ENCODE data around the gene RAE1. TPM values are rescaled to one million over a fixed set of nuclear protein-coding genes. Genes with fewer than 3 reads are reported as not detected.

The RAE1 gene
- total RNA-seq, 6 experiments from 2014 or later, result 8.6 to 22.1 (median 11.1) TPM

GRCh38 chr20:57310821-57311514 lies 40.1 kb upstream of the RAE1 start:
- Histone ChIP-seq H3K27ac (no peak overlapping the region), H3K9me3 (no peaks in the 10 kb centered on the region), H3K36me3 (no peaks in the 10 kb centered on the region), H3K27me3 (no peaks in the 10 kb centered on the region), H3K4me1 (no peaks in the 10 kb centered on the region), H3K4me3 (no peak overlapping the region)
- ATAC-seq (no peak), DNase-seq (no peak)
- 72% methylated on average over 9 of the region's 11 CpGs for WGBS (ENCODE audit: insufficient coverage, low coverage, low lambda C conversion rate, missing lambda C conversion rate)
- no peak for TF ChIP-seq POLR2A (IDR thresholded peaks at IDR 0.05)
- TF ChIP-seq, protein P1, sequence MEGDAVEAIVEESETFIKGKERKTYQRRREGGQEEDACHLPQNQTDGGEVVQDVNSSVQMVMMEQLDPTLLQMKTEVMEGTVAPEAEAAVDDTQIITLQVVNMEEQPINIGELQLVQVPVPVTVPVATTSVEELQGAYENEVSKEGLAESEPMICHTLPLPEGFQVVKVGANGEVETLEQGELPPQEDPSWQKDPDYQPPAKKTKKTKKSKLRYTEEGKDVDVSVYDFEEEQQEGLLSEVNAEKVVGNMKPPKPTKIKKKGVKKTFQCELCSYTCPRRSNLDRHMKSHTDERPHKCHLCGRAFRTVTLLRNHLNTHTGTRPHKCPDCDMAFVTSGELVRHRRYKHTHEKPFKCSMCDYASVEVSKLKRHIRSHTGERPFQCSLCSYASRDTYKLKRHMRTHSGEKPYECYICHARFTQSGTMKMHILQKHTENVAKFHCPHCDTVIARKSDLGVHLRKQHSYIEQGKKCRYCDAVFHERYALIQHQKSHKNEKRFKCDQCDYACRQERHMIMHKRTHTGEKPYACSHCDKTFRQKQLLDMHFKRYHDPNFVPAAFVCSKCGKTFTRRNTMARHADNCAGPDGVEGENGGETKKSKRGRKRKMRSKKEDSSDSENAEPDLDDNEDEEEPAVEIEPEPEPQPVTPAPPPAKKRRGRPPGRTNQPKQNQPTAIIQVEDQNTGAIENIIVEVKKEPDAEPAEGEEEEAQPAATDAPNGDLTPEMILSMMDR (IDR thresholded peaks at IDR 0.05), result no peak
- intact Hi-C loops (cut with DNase I), result no loop called here

DNA sequence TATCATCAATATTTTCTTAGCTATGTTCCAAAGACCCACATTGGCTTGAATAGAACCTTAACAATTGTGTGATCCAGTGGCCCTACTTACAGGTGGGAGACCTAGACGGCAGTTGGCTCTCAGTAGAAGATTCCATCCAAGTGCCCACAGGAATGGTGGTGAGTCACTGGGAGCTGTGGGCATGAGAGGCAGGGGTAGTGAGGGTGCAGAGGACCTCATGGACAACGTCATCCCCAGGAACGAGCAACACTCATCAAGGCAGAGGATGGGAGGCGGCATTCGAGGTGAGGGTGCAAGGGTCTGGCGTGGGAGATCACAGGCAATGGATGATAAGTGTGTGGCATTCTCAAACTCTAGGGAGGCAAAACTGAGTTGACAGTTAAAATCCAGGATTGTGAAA lies 38.9 kb upstream of the RAE1 start:
- ATAC-seq (no peak), DNase-seq (no peak)
- Histone ChIP-seq H3K27ac (no peak overlapping the region), H3K4me3 (no peak overlapping the region), H3K9me3 (no peaks in the 10 kb centered on the region), H3K27me3 (no peaks in the 10 kb centered on the region), H3K36me3 (no peaks in the 10 kb centered on the region), H3K4me1 (no peaks in the 10 kb centered on the region)
- 62% methylated on average over 2 of the region's 6 CpGs for WGBS (ENCODE audit: insufficient coverage, low coverage, low lambda C conversion rate, missing lambda C conversion rate)
- TF ChIP-seq, protein P1 (IDR thresholded peaks at IDR 0.05), result no peak
- no peak for TF ChIP-seq POLR2A (IDR thresholded peaks at IDR 0.05)
- intact Hi-C loops (cut with DNase I), result no loop called here

- Histone ChIP-seq H3K36me3 (no peaks in the 10 kb centered on the region), H3K27me3 (no peaks in the 10 kb centered on the region), H3K4me1 (no peaks in the 10 kb centered on the region), H3K9me3 (no peaks in the 10 kb centered on the region), H3K27ac (no peak overlapping the region), H3K4me3 (no peak overlapping the region)
- TF ChIP-seq POLR2A (IDR thresholded peaks at IDR 0.05), result no peak
- TF ChIP-seq, protein P1 (IDR thresholded peaks at IDR 0.05), result no peak
- no peak for DNase-seq
- no peak for ATAC-seq
- 15% methylated on average over 4 of the region's 5 CpGs for WGBS (ENCODE audit: insufficient coverage, low coverage, low lambda C conversion rate, missing lambda C conversion rate)
- intact Hi-C loops (cut with DNase I), result no loop called here
These were observed 37.8 kb upstream of the RAE1 start for GRCh38 chr20:57313230-57313629.

GRCh38 chr20:57313951-57314350 lies 37.1 kb upstream of the RAE1 start:
- Histone ChIP-seq H3K4me1 (no peaks in the 10 kb centered on the region), H3K9me3 (no peaks in the 10 kb centered on the region), H3K4me3 (no peak overlapping the region), H3K27ac (no peak overlapping the region), H3K36me3 (no peaks in the 10 kb centered on the region), H3K27me3 (no peaks in the 10 kb centered on the region)
- TF ChIP-seq, protein P1 (IDR thresholded peaks at IDR 0.05), result no peak
- no peak for TF ChIP-seq POLR2A (IDR thresholded peaks at IDR 0.05)
- intact Hi-C loops (cut with DNase I), result no loop called here
- WGBS (ENCODE audit: insufficient coverage, low coverage, low lambda C conversion rate, missing lambda C conversion rate), result 54% methylated on average over 5 of the region's 5 CpGs
- DNase-seq (no peak), ATAC-seq (no peak)

All from right lobe of liver (tissue), 6 donors.